ENCODE data around the gene HOXB6. TPM values are rescaled to one million over a fixed set of nuclear protein-coding genes. Genes with fewer than 3 reads are reported as not detected.
A peak's percentile ranks its signal among the peaks of the same experiment; 100 is the strongest.

The HOXB6 gene
- total RNA-seq, 5 donors from 2014 or later (not counting 1 experiment from before 2014, with no cell fraction given), result 0.16 to 0.33 TPM; not detected in 3

GRCh38 chr17:48589831-48590606, 14.8 kb downstream of the HOXB6 start, which contains the start of gene HOXB3:
Gene HOXB3, minus strand, starts transcription at chr17:48590241. Its CDS starts 37,767 bp downstream, at chr17:48552474.
- peaks cover 0 to 84% of the 10 kb centered on the region in 2 experiments for H3K27me3 ChIP-seq (replicated peaks in 1 of 2; ENCODE audit: control insufficient read depth in 2 of 2, extremely low read depth in 1 of 2, insufficient read depth in 2 of 2, low read length in 1 of 2)
- DNase-seq (peak in 1 of 35 experiments; percentile 4), ATAC-seq (replicated peaks in 1 of 4) (no peak)
- no peak within 1 kb of the TSS for H3K4me3 ChIP-seq (ENCODE audit: control insufficient read depth in 1 of 2, extremely low read depth in 1 of 2, low read length in 1 of 2)
- ChIA-PET POLR2A (interaction anchor here (0.6 kb wide), 2 partner anchors 87 to 423 kb away, joined by 4 to 6 read pairs; no protein-coding TSS in a partner anchor), CTCF (interaction anchor here (0.5 to 1.0 kb wide), 3 partner anchors 12 to 264 kb away, joined by 4 to 8 read pairs (median 6); no protein-coding TSS in a partner anchor)
- no peak within 1 kb of the TSS for H3K4me3 Mint-ChIP-seq
- no peaks in the 10 kb centered on the region for H3K9me3 Mint-ChIP-seq
- peaks cover 37 to 41% (median 39%) of the 10 kb centered on the region in 3 donors for H3K4me1 Mint-ChIP-seq
- H3K4me1 ChIP-seq (ENCODE audit: control insufficient read depth in 1 of 2, extremely low read depth in 1 of 2, insufficient read depth in 2 of 2, low read length in 2 of 2), result peaks cover 11 to 39% of the 10 kb centered on the region in 2 experiments
- peaks cover 87 to 88% of the 10 kb centered on the region in 2 donors for H3K27me3 Mint-ChIP-seq
- H3K9me3 ChIP-seq, result no peaks in the 10 kb centered on the region
- H3K27ac Mint-ChIP-seq, result no peak within 1 kb of the TSS
- no peaks in the 10 kb centered on the region for H3K36me3 Mint-ChIP-seq
- no peaks in the 10 kb centered on the region for H3K36me3 ChIP-seq (ENCODE audit: control insufficient read depth in 2 of 2, extremely low read depth in 1 of 2, insufficient read depth in 1 of 2, low read length in 1 of 2)
- WGBS (ENCODE audit: insufficient coverage), result 51% methylated on average over 5 of the region's 23 CpGs
- no peak within 1 kb of the TSS for H3K27ac ChIP-seq (ENCODE audit: low read length)

DNA sequence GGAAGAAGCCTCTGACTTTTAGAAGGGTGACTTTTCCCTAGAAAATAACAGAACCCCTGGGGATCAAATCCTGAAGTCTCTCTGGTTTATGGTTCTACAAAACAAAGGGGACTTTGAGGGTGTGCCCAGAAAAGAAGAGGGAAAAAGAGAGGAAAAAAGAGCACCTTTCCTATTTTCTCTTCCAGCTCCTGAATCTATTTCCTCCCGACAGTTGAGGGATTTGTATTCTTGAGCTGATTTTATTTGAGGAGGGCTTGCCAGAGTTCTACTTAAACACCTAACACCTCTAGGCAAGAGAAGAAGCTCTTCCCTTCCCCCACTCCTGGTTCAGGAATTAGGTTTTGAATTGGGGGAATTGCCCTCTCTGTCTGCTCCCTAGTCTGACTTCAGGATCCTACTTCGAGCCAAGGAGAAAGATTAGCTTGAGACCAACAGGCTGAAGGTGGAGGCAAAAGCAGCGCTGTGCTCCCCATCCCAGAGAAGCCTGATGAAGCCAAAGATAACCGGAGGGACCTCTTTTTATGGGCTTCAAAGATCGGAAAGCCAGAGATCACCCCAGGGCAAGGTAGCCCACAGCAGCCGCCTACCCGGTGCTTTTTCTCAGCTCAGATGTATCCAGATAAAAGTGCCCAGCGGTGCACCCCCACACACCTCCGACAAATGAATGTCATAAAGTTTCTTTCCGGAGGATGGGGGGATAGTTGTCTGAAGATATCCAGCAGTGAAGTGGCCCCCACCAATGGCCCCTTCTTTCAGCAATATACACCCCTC, 15.5 kb downstream of the HOXB6 start:
- no peaks in the 10 kb centered on the region for H3K36me3 Mint-ChIP-seq
- no peak overlapping the region for H3K27ac Mint-ChIP-seq
- ChIA-PET CTCF (interaction anchor here (0.5 to 2.0 kb wide), 8 partner anchors 12 to 281 kb away, joined by 3 to 8 read pairs (median 4); no protein-coding TSS in a partner anchor), POLR2A (interaction anchor here in 1 of 2 donors (0.6 kb wide), 1 partner anchor 25 kb away, joined by 4 read pairs; no protein-coding TSS in a partner anchor)
- ATAC-seq (replicated peaks in 1 of 4) (no peak), DNase-seq (peak in 1 of 35 experiments; percentile 14)
- Histone ChIP-seq H3K9me3 (no peaks in the 10 kb centered on the region), H3K27me3 (replicated peaks in 1 of 2; ENCODE audit: control insufficient read depth in 2 of 2, extremely low read depth in 1 of 2, insufficient read depth in 2 of 2, low read length in 1 of 2) (peaks cover 0 to 81% of the 10 kb centered on the region in 2 experiments), H3K36me3 (ENCODE audit: control insufficient read depth in 2 of 2, extremely low read depth in 1 of 2, insufficient read depth in 1 of 2, low read length in 1 of 2) (no peaks in the 10 kb centered on the region), H3K27ac (ENCODE audit: low read length) (no peak overlapping the region), H3K4me1 (ENCODE audit: control insufficient read depth in 1 of 2, extremely low read depth in 1 of 2, insufficient read depth in 2 of 2, low read length in 2 of 2) (peaks cover 11 to 42% of the 10 kb centered on the region in 2 experiments), H3K4me3 (ENCODE audit: control insufficient read depth in 1 of 2, extremely low read depth in 1 of 2, low read length in 1 of 2) (no peak overlapping the region)
- H3K9me3 Mint-ChIP-seq, result no peaks in the 10 kb centered on the region
- WGBS (ENCODE audit: insufficient coverage), result 26% methylated on average over 3 of the region's 10 CpGs
- H3K4me1 Mint-ChIP-seq, result peaks cover 39 to 43% (median 42%) of the 10 kb centered on the region in 3 donors
- peaks cover 87% of the 10 kb centered on the region in 2 donors for H3K27me3 Mint-ChIP-seq
- no peak overlapping the region for H3K4me3 Mint-ChIP-seq

GRCh38 chr17:48588528-48588927, 16.3 kb downstream of the HOXB6 start:
- Histone ChIP-seq H3K4me1 (ENCODE audit: control insufficient read depth in 1 of 2, extremely low read depth in 1 of 2, insufficient read depth in 2 of 2, low read length in 2 of 2) (peaks cover 10 to 34% of the 10 kb centered on the region in 2 experiments), H3K36me3 (ENCODE audit: control insufficient read depth in 2 of 2, extremely low read depth in 1 of 2, insufficient read depth in 1 of 2, low read length in 1 of 2) (no peaks in the 10 kb centered on the region), H3K27ac (ENCODE audit: low read length) (no peak overlapping the region), H3K4me3 (ENCODE audit: control insufficient read depth in 1 of 2, extremely low read depth in 1 of 2, low read length in 1 of 2) (no peak overlapping the region), H3K27me3 (replicated peaks in 1 of 2; ENCODE audit: control insufficient read depth in 2 of 2, extremely low read depth in 1 of 2, insufficient read depth in 2 of 2, low read length in 1 of 2) (peaks cover 0 to 77% of the 10 kb centered on the region in 2 experiments), H3K9me3 (no peaks in the 10 kb centered on the region)
- WGBS (ENCODE audit: insufficient coverage), result no CpG with 5 or more reads among the region's 2 CpGs
- Mint-ChIP-seq H3K36me3 (no peaks in the 10 kb centered on the region), H3K9me3 (no peaks in the 10 kb centered on the region), H3K4me3 (no peak overlapping the region), H3K4me1 (peaks cover 36 to 39% (median 36%) of the 10 kb centered on the region in 3 donors), H3K27ac (peak overlapping the region in 1 of 2 donors; percentile 46), H3K27me3 (peaks cover 88 to 89% of the 10 kb centered on the region in 2 donors)
- CTCF ChIA-PET, result interaction anchor here (0.6 to 2.0 kb wide), 11 partner anchors 33 to 326 kb away, joined by 3 to 9 read pairs (median 3); no protein-coding TSS in a partner anchor
- ATAC-seq (replicated peaks in 1 of 4) (no peak), DNase-seq (peak in 1 of 35 experiments; percentile 3)
- POLR2A ChIA-PET, result interaction anchor here in 1 of 2 donors (0.6 kb wide), 1 partner anchor 26 kb away, joined by 4 read pairs; no protein-coding TSS in a partner anchor

DNA sequence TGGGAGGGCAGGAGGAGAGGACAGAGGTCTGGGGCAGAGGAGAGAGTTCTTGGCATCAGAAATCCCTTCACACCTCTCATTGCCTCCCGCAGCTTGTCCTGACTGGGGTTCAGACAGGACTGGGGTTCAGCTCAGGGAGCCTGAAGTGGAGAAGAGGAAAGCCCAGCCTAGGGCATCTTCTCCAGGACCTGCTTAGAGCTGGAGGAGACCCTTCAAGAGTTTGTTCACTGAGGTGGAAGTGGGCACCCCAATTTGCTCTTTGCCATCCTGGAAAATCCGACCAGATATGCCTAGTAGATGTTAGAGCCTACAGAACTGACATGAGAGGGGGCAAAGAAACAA, 16.7 kb downstream of the HOXB6 start:
- peaks cover 7 to 30% of the 10 kb centered on the region in 2 experiments for H3K4me1 ChIP-seq (ENCODE audit: control insufficient read depth in 1 of 2, extremely low read depth in 1 of 2, insufficient read depth in 2 of 2, low read length in 2 of 2)
- no peaks in the 10 kb centered on the region for H3K9me3 ChIP-seq
- ATAC-seq (replicated peaks in 1 of 4), result no peak
- DNase-seq, result peak in 1 of 35 experiments; percentile 6
- Mint-ChIP-seq H3K27me3 (peaks cover 89% of the 10 kb centered on the region in 2 donors), H3K4me3 (peak overlapping the region in 1 of 3 donors; percentile 78), H3K36me3 (no peaks in the 10 kb centered on the region), H3K4me1 (peaks cover 31 to 37% (median 33%) of the 10 kb centered on the region in 3 donors), H3K9me3 (no peaks in the 10 kb centered on the region), H3K27ac (peak overlapping the region in 1 of 2 donors; percentile 46)
- H3K4me3 ChIP-seq (ENCODE audit: control insufficient read depth in 1 of 2, extremely low read depth in 1 of 2, low read length in 1 of 2), result no peak overlapping the region
- peaks cover 0 to 73% of the 10 kb centered on the region in 2 experiments for H3K27me3 ChIP-seq (replicated peaks in 1 of 2; ENCODE audit: control insufficient read depth in 2 of 2, extremely low read depth in 1 of 2, insufficient read depth in 2 of 2, low read length in 1 of 2)
- POLR2A ChIA-PET, result no interaction called here
- H3K36me3 ChIP-seq (ENCODE audit: control insufficient read depth in 2 of 2, extremely low read depth in 1 of 2, insufficient read depth in 1 of 2, low read length in 1 of 2), result no peaks in the 10 kb centered on the region
- no peak overlapping the region for H3K27ac ChIP-seq (ENCODE audit: low read length)
- WGBS (ENCODE audit: insufficient coverage), result 50% methylated on average over 1 of the region's 2 CpGs
- CTCF ChIA-PET, result interaction anchor here (0.6 to 2.0 kb wide), 11 partner anchors 46 to 325 kb away, joined by 3 to 9 read pairs (median 4); no protein-coding TSS in a partner anchor

- H3K4me3 ChIP-seq (ENCODE audit: control insufficient read depth in 1 of 2, extremely low read depth in 1 of 2, low read length in 1 of 2), result no peak overlapping the region
- ChIA-PET CTCF (interaction anchor here (0.6 to 2.0 kb wide), 11 partner anchors 13 to 324 kb away, joined by 3 to 9 read pairs (median 4); no protein-coding TSS in a partner anchor), POLR2A (no interaction called here)
- H3K27me3 ChIP-seq (replicated peaks in 1 of 2; ENCODE audit: control insufficient read depth in 2 of 2, extremely low read depth in 1 of 2, insufficient read depth in 2 of 2, low read length in 1 of 2), result peaks cover 0 to 74% of the 10 kb centered on the region in 2 experiments
- Mint-ChIP-seq H3K27me3 (peaks cover 89% of the 10 kb centered on the region in 2 donors), H3K36me3 (no peaks in the 10 kb centered on the region), H3K27ac (peak overlapping the region in 1 of 2 donors; percentile 7), H3K4me3 (peak overlapping the region in 1 of 3 donors; percentile 78), H3K9me3 (no peaks in the 10 kb centered on the region), H3K4me1 (peaks cover 28 to 37% (median 32%) of the 10 kb centered on the region in 3 donors)
- H3K9me3 ChIP-seq, result no peaks in the 10 kb centered on the region
- peaks cover 7 to 30% of the 10 kb centered on the region in 2 experiments for H3K4me1 ChIP-seq (ENCODE audit: control insufficient read depth in 1 of 2, extremely low read depth in 1 of 2, insufficient read depth in 2 of 2, low read length in 2 of 2)
- H3K36me3 ChIP-seq (ENCODE audit: control insufficient read depth in 2 of 2, extremely low read depth in 1 of 2, insufficient read depth in 1 of 2, low read length in 1 of 2), result no peaks in the 10 kb centered on the region
- ATAC-seq (replicated peaks in 1 of 4) (no peak), DNase-seq (peak in 1 of 35 experiments; percentile 3)
- H3K27ac ChIP-seq (ENCODE audit: low read length), result no peak overlapping the region
- 63% methylated on average over 2 of the region's 5 CpGs for WGBS (ENCODE audit: insufficient coverage)
These were observed 17.3 kb downstream of the HOXB6 start for GRCh38 chr17:48587276-48588073.

Data from T-cell (primary cell).